Stimulated activated CD4-positive, alpha-beta T cell treated with anti-CD3 and anti-CD28 coated beads, TNF-alpha, amount 100 ng/mL, for 1 hour (primary cell): Measurements from ENCODE around the gene DIAPH3.

Source experiments
- DNase-seq, 3 donors: peaks; one replicate each; pipeline ENCODE4 v3.0.0-alpha.2; 2020; ENCODE audit warnings: low read depth in 3 of 3, low spot score in 1 of 3

The DIAPH3 gene

DNA sequence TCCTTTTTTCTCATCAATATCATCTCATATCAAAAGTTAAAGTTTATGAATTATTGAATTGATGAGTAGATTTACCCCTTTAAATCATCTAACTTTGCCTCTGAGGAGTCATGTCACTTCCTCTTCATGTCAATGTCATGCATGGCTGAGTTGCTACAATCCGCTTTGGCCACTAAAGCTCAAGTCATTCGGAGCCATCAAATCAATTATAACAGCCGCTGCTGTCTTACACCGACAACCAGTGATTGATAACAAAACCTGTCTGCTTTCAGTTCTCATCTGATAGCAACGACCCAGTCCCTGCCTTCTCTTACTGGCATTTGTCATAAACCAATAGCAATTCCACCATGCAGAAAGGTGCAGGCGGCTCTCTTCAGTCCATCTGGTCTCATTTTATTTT is 429.3 kb downstream of the DIAPH3 start:
- no peak for DNase-seq

DNA sequence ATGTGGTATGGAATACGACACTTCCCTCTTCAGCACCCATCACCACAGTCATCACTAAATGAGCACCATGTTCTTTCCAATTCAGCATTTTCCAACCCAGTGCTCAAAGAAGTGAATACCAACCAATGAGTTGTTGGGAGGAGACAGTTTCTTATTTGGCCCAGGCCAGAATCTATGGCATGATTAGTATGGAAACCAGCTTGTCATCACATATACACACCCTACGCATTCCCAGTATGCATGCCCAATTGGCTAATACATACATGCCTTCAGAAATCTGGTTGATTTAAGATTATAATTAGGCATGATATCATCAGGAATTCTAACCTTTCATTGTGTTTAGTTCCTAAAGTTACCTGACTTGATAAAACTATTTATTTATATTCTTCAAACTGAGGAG is 430.0 kb downstream of the DIAPH3 start:
- DNase-seq: no peak

DNA sequence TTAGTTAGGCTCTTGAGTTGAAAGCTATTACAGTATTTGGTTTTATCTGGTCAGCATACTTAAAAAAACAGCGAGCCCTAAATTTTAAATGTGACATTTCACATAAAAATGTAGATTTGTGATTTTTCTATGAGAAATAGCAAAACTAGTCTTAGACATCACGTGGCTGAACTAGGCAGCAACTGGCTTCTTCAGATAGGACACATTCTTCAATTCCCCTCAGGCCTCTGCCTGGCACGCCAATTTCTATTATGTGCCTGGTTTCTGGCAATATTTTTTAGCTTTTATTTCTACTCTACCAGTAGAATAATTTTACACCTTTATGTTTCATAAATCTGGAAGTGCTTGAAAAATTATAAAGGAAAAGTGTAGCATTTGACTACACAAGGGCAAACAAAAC is 433.7 kb downstream of the DIAPH3 start:
- DNase-seq: no peak

DNA sequence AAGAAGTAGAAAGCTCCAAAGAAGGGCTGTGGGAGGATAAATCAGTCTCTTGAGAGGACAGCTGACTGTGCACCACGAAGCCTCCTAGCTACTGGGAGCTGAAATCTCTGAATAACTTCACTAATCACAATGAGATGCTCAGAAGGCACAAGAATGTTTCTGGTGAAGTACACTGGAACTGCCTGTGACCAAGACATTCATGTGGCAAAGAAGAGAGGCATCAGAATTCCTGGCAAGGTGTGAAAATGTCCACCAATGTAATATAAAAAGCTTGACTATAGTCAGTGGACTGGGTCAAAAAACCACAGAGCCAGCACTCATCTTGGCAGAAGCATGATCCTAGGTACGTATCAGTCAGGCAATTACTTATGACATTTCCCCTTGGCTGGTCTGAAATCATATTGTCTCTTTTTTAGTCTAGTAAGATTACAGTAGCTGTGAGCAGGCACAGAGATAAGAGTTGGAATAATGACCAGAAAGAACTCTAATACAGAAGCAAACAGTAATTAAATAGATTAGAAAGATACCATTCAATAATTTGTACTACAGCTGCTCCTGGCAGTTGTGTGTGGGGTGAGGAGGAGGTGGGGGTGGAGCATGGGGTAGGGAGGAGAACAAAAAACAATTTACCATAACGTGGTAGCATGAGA is 434.7 kb downstream of the DIAPH3 start:
- no peak for DNase-seq

DNA sequence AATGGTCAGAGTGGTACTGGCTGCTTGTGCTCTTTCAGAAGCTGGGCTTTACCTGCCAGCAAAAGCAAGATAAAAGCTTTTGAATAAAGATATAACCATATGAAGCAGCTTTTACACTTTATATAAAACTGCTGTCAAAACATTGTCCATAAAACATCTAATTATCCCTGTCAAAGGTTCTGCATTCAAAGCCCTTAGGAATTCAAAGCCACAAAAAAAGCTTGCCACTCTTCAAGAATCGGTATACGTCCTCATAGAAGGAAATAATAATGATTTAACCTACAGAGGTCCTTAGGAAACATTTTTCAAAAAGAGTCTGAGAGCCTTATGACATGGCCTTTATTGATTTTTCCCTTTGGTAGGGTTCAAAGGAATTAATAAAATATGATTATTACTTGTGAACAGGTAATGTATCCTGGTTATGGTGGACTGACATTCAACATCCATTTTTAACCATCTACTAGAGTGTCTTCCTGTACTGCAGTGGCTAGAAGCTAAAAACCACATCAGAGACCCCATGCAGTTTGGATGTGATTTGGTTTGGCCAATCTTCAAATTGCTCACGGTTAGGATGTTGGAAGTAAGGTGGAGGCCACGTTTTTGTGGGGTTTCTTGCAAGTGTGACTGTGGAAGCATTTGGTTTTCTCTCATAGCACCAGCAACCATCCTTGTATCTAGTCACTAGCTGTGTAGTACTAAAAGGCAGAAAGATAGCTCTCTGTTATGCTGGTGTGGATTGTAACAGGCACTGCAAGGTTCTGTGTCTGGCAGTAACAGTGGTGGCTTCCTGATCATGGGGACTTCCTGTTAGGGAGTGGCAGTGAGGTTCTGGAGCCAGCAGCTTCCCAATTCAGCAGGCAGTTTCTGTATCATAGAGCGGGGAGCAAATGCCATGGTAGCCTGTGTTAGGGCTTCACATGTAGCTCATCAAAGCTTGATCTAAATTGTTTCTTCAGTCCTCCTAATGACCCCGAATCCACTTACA is 441.5 kb downstream of the DIAPH3 start:
- no peak for DNase-seq

DNA sequence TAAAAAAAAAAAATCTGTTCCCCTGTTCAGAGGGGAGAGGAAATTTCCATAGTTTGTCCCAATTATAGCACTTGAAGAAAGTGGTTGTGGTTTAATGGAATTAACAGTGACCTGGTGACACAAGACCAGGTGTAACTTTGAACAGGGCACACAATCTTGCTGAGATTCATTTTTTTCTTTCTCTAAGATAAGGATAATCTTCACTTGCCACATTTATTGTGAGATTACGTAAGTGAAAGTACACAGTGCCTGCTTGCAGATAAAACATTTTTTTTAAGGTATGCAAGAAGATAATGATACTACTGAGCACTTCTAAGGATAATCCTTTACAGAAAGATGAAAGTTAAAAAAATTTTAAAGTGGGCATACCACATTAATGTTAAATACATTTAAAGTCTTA is 448.1 kb downstream of the DIAPH3 start:
- DNase-seq: no peak

DNA sequence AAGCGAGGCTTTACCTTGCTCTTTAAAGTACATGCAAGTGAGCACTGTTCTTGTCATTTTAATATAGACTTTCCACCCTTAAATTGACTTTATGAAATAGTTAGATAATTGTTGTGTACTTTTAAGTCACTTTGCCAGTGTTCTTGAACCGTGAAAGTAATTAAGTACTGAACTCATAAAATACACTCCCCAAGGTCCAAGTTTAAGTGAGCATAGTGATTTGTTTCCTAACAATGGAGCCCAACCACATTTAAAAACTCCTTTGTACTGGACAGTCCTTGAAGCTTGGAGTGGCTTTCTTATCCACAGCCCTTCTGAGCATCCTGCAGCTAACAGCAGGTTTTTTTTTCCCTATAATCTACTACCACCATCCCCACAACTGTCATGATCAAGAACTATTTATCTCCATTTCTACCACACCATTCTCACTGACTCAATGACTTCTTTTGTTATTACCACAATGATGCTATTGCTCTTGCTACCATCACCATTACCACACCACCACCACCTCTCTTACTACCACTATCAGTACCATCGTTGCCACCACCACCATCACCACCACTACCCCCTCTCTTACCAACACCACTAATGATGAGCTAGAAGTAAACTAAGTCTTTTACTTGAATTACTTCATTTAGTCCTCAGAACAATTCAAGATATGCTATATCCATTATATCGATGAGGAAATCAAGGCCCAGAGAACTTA is 452.6 kb downstream of the DIAPH3 start:
- DNase-seq: no peak

DNA sequence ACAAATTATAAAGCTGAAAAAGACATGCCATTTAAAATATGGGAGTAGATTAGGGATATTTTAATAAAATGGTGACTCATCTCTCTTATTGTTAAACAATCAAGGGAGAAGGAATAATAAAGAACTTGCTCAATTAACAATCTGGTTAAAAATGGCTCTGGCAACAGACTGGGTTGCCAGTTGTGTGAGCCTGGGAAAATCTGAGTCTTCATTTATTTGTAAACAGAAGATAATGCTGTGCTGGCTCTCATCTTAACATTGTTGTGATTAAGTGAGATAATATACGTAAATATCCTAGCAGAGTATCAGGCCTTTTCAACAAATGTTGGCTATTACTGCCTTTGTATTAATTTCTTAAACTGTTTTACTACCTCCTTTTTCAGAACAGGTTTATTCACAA is 453.3 kb downstream of the DIAPH3 start:
- no peak for DNase-seq

DNA sequence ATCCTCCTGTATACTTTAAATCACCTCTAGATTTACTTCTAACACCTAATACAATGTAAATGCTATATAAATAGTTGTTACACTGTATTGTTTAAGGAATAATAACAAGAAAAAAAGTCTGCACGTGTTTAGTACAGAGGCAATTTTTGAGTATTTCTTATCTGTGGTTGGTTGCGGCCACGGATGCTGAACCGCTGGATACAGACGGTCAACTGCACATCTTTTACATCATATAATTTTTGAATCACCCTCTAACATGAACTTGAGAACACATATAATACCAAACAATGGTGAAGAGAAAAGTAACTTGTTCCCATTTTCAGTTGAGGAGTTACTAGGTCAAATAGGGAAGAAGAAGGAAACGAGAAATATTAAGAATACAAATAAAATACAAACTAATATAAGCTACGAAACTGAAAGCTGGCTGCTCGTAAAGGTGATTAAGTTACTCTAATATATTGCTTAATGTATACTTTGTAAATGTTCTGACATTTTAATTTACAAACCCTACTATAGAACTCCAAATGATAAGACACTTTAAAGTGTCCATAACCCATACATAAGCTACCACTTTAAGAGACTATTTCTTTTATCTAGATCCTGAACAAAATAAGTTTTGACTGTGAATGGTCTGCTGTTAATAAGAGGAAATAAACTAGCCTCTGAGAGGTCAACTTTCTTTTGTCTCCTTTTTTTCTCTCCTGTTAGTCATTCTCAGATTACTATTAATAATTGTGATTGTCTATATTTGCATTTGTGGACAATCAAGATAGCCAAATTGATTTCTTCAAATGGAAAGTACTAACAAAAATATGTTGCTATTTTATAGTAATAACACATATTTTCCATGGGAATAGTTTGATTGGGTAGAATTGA is 457.4 kb downstream of the DIAPH3 start:
- DNase-seq: no peak

DNA sequence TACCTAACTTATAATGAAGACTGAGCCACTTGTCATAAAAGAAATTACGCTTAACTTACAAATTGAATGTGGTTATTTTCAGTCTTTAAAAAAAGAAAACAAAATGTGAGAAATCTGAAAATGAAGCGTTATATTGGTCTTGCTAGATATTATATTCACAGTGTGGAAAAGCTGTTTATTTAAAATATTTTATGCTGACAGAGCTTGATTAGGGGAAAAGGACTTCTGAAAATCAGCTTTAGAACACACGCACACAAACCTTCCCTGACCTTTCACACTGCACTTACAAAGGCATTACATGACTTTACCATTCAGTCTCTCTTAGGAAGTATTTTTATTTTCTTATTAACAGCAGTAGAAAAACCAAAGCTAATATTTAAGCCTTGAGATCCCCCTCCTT is 461.5 kb downstream of the DIAPH3 start:
- no peak for DNase-seq

DNA sequence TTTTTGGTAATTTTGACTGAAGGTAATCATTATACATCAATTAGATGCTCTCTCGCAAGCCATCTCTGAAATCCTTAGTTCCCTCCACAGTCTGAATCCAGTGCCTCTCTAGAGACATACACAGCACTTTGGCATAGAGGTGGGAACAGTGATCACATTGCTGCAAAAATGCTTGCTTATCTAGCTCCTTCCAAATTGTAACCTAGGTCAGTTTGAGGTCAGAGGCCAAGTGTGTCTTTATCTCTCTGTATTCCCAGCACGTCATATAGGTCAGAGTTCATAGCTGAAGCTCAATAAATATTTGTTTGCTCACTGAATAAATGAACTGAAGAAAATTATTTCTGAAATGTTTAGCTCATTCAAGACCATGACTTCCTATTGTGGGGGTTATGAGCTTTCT is 462.5 kb downstream of the DIAPH3 start:
- no peak for DNase-seq

DNA sequence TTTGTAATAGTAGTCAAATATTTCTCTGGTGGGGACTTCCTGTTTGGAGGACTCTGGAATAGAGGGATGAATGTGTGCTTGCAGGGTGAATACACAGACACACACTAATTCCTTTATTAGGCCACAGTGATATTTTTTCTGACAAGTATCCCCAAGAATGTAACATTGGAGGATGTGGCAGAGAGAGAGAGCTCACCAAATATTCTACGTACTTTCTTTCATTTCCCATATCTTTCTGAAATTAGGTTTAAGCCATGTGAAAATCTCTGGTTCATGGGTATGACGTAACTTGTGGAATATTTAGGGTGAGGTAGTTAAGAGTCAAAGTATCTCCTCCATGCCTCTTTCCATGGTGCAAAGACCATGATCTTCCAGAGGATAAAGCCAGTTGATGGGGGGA is 463.4 kb downstream of the DIAPH3 start:
- no peak for DNase-seq

DNA sequence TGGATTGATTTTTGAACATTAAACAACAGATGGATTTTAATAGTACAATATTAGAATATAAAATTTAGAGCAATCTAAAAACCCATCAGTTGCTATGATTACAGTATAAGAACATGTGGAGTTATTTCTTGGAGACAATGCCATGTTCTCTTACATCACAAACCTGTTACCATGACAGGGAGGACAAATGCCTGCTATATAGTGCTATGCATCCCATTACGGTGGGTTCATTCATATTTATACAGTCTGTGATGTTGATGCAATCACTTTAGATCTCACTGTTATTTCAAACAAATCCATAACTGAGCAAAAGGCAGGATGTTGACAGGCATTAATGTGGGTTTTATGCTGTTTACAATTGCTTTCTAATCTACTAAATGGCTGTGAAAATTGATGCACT is 467.5 kb downstream of the DIAPH3 start:
- DNase-seq: no peak

DNA sequence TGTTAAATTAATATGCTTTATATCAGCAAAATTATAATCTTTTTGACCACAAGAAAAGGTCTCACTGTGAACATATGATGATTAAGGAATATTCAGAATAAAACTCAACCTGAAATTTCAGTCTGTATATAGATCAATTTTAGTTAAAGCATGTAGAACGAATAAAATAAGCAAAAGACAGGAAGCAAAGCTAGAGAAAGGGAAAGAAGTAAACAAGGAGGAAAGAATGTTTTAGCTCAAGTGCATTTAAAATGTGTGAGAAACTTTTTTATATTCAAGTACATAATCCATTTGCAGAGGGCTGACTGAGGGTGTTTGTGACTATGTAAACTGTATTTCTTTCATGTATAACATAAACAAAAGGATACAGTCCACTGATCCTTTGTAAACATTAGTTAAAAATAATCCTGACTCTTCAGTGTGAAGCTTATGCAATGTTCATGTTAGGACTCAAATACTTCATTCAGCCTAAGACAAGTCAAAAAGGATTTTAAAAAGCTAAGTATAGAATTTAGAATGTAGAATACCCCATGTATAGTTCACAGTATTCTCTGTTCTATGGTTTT is 472.1 kb downstream of the DIAPH3 start:
- DNase-seq: no peak

DNA sequence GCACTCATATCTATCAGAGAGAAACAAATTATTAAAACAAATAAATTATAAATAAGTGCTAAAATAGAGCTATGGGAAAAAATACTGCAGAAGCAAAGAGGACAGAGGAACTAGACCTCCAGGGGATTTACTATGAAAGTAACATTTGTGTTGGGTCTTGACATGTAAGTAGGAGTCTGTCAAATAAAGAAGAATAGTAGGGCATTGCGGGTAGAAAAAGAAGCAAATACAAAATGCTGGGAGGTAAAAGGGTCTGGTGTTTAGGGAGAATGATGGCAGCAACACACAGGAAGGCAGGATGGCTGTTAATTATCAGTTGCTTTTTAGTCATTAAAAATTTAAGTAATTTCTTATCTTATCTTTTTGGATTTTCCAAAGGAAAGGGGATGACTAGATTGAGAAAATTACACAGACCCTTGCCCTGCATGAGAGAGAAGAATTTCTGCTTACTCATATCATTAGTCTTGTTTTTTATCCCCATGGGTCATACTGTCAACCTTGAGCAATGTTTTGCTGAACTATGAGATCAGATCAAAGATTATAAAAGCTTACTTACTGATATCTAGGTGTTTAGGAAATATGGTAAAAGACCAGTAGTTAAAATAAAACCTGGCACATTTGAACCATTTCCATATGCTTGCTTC is 472.7 kb downstream of the DIAPH3 start:
- DNase-seq: no peak

DNA sequence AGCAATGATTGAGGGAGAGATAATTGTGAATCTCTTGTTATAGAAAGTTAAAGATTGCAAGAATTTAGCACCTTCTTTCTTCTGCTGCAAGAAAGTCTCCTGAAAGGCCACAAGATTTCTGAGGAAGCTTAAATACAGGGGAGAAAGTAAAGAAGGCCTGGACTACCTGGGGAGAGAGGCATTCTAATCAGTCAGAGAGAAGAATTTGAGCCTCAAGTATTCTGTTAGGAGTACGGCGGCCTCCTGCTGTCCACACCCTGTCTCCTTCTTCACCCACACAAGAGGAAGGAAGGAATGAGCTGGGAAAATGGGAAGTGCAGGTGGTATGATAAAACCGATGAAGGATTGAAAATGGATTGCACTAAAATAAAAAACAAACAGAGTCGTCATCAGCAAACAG is 474.7 kb downstream of the DIAPH3 start:
- DNase-seq: no peak

DNA sequence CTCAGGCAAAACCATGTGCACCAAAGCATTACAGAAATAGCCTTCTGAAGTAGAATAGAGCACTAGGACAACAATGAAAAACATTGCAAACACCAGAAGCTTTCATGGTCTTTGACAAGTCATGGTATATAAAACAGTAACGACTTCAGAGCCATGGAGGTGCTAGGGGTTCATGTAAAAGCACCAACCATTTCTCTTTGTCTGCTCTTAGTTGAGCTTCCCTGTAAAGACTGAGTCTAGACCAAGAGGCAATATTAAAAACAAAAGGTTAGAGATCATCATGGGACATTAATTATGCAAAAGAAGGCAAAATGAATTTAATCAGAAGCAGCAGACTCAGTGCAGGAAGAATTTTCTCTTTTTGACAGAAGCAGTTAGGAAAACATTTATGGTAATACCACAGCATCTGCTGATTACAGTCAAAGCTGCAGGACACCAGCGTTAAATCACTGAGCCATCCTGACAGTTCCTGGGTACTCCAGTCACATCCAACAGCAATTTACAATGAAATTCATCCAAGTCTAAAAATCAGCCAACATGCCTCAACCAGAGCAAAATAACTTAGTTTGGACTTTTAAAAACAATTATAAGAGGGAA is 476.8 kb downstream of the DIAPH3 start:
- no peak for DNase-seq

DNA sequence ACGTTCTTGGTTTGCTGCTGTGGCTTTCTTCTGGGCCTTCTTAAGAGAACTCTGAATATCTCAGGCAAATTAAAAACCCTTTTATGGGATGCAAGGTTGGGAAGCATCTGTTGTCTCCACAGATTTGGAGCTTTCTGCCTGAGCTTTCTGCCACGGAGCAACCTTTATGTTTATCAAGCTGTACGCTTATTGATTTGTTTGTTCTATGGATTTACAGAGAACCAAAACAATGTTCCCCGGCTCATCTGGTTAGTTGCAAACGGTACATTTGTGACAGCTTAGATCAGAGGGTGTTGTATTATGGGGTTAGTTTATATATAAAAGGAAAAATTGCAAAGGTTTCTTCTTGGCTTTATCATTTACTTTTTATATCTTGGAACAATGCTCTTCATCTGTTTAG is 479.6 kb downstream of the DIAPH3 start:
- DNase-seq: no peak

DNA sequence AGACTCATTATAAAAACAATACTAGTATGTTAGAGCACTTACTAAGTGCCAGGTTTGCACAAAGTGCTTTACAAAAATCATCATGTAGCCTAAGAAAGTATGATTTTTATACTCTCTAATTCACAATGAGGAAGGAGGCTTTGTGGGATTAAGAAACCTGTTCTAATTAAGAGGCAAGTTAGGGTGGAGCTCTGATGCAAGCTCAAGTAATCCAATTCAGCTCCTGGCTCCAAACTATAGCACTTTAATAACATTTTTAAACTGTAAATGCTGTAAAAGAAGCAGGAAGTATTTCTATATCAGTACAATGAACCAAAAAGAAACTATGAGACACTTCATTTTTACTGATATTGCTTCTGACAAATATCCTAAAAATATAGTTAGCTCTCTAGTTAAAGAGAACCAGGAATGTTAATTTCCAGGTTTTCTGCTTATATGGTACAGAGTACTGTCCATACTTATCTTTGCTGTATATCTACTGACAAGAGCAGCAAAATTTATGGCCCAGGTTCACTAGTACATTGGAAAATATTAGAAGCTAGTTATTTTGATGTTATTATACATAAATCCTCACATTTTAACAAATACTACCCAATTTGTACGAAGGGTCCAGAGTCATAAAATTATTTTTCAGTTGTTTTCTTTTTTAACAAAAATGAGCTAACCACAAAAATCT is 482.0 kb downstream of the DIAPH3 start:
- DNase-seq: no peak
